Measurements from ENCODE around the gene LRSAM1.

The LRSAM1 gene

DNA sequence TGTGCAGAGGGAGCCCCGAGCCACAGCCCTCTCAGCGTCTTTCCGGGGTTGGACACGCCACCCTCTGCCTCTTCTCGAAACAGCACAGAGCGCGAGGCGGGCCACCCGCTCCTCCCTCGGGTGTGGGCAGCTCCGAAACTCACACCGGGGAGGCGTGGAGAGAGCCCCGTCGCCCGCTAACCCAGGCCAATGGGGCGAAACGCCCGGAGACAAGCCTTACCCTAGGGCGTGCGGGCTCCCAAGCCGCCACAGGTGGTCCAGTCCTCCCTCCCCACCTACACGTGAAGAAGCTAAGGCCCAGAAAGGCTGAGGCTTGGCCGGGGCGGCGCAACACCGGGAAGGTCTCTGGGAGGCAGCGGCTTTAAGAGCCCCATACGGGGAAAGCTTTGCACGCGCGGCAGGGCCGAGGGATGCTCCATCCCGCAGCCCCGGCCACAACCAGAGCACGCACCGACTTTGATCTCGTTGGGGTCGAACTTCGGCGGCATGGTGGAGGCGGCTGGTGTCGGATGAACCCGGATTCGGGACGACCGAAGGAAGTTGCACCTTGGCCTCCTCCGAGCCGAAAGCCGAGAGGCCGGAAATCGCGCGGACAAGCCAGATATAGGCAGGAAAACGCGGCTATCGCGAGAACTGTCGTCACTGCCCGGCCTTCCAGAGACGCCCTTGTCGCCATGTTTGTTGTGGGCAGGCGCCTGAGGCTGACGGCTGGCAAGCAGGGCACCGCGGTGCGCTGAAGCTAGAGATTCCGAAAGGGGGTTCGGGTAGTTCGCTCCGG is at the start of gene LRSAM1, which contains the start of gene RPL12:
Gene LRSAM1, plus strand, starts transcription at position 681 of the 778 bp plus-strand sequence. CDS start 3,018 bp downstream, outside the sequence.
Gene RPL12, minus strand, starts transcription at position 577 of the 778 bp plus-strand sequence. Its CDS starts 89 bp downstream, at position 488.
- peak within 1 kb of the TSS; percentile 92 for H3K4me3 ChIP-seq (ENCODE audit: low read depth, low read length)
- DNase-seq (ENCODE audit: low read depth): peak; percentile 79

DNA sequence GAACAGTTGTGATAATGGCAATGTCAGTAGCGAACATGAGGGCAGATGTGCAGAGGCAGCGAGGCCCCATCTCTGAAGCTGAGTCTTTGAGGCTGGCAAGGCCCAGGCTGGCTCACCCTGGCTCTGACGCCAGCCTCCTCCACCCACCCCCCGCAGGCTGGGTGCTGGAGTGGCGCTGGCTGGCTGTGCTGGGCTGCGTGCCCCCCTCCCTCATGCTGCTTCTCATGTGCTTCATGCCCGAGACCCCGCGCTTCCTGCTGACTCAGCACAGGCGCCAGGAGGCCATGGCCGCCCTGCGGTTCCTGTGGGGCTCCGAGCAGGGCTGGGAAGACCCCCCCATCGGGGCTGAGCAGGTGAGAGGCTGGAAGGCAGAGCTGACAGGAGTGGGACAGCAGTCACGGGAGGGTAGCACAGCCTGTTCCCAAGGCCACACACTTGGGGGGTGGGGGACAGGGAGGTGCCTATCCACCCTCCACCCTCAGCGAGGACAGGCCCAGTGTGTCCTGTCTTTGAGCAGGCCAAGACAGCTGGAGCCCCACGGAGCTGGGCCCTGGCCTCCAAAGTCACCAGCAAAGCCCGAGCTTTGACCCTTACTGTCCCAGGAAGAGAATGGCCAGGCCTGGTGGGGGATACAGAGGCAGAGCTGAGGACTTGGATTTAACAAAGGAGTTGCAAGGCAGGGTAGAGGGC is 48.8 kb upstream of the LRSAM1 start:
- DNase-seq (ENCODE audit: low read depth): no peak
- no peak overlapping the region for H3K4me3 ChIP-seq (ENCODE audit: low read depth, low read length)

DNA sequence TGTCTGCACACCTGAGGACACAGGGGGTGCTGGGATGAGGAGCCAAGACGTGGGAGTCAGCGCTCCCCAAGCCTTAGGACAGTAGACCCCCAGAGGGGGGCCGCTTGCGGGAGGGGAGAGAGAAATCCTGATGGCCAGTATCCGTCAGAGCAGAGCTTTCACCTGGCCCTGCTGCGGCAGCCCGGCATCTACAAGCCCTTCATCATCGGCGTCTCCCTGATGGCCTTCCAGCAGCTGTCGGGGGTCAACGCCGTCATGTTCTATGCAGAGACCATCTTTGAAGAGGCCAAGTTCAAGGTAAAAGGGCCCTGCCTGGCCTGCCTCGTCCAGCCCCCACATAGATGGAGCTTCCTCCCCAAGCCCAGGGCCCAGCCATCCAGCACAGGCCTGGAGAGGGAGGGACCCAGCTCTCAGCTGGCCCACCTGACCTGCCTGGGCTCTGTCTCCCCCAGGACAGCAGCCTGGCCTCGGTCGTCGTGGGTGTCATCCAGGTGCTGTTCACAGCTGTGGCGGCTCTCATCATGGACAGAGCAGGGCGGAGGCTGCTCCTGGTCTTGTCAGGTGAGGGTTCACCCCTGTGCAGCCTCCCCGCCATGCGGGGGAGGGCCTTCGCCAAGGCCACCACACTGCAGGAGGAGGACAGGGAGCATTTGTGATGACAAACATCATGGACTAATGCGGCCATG is 47.7 kb upstream of the LRSAM1 start:
- DNase-seq (ENCODE audit: low read depth): no peak
- no peak overlapping the region for H3K4me3 ChIP-seq (ENCODE audit: low read depth, low read length)

DNA sequence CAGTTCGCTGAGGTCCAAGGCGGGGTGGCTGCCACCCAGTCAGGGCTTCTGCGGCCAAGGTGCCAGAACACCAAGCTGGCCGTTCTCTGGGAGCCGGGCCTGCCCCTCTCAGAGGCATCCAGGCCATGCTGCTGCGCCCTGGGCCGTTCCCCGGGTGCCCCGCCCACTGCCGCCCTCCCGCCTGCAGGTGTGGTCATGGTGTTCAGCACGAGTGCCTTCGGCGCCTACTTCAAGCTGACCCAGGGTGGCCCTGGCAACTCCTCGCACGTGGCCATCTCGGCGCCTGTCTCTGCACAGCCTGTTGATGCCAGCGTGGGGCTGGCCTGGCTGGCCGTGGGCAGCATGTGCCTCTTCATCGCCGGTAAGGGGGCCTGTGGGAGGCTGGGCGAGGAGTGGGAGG is 46.7 kb upstream of the LRSAM1 start:
- no peak for DNase-seq (ENCODE audit: low read depth)
- no peak overlapping the region for H3K4me3 ChIP-seq (ENCODE audit: low read depth, low read length)

DNA sequence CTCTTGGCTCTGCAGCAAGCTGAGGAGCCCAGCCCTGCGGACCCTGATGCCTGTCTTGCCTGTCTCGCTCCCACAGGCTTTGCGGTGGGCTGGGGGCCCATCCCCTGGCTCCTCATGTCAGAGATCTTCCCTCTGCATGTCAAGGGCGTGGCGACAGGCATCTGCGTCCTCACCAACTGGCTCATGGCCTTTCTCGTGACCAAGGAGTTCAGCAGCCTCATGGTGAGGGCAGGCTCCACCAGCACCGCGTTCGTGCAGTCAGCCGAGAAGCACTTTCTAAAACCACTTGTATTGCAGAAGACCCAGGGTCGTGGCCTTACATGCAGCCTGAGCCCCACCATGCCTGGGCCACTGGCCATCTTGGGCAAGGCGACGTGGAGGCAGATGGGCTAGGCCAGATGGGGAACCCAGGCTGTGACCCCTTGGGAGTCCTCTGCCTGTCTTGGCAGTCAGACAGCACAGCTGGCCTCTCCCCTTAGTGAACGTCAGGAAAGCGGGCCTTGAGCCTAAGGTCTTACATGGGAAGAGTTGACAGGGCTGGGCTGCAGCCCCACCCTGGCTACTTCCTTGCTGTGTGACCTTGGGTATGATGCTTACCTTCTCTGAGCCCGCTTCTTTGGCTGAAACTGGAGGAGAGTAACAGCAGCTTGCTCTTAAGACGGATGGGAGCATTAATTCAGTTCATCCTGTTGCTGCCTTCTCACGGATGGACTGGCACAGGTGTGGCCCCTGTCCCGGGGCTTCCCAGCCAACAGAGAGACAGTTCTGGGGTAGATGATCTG is 45.8 kb upstream of the LRSAM1 start:
- no peak for DNase-seq (ENCODE audit: low read depth)
- H3K4me3 ChIP-seq (ENCODE audit: low read depth, low read length): no peak overlapping the region

DNA sequence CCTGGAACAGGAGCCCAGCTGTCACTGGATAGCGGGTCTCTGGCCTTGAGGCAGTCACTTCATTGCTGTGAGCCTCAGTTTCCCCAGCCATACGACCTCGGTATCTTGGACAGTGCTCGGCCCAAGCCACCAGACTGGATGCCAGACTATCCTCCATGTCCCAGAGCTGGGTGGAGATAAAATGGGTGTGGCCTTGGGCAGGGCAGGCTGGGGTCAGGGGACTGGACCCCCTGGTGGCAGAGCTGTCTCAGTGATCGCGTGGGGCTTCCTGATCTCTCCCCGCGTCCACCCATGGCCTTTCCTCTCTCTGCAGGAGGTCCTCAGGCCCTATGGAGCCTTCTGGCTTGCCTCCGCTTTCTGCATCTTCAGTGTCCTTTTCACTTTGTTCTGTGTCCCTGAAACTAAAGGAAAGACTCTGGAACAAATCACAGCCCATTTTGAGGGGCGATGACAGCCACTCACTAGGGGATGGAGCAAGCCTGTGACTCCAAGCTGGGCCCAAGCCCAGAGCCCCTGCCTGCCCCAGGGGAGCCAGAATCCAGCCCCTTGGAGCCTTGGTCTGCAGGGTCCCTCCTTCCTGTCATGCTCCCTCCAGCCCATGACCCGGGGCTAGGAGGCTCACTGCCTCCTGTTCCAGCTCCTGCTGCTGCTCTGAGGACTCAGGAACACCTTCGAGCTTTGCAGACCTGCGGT is 44.4 kb upstream of the LRSAM1 start:
- DNase-seq (ENCODE audit: low read depth): no peak
- H3K4me3 ChIP-seq (ENCODE audit: low read depth, low read length): no peak overlapping the region

DNA sequence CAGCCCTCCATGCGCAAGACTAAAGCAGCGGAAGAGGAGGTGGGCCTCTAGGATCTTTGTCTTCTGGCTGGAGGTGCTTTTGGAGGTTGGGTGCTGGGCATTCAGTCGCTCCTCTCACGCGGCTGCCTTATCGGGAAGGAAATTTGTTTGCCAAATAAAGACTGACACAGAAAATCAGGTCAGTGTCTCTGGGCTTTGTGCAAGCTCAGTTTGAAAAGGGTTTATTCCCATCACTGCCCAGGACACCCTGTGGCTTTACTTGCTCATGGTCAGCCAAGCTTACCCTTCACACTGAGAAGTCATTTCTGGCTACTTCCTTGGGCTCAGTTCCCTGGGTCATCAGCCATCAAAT is 43.8 kb upstream of the LRSAM1 start:
- no peak overlapping the region for H3K4me3 ChIP-seq (ENCODE audit: low read depth, low read length)
- no peak for DNase-seq (ENCODE audit: low read depth)

DNA sequence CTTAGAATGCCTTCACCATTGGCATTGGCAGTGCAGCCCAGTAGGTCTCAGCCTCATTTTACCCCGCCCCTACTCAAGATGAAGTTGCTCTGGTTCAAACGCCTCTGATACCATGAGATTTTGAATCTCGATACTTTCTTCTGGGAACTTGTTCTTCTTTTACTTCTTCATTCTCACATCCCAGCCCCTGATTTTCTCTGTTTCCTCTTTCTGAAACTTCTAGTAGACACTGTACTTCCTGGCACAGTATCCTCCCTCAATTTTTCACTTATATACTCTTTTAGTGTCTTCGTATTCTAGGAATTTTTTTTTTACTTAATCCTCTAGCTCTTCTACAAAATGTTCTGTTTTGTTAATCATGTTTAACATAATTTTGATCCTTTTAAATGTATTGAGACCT is 40.2 kb upstream of the LRSAM1 start:
- no peak overlapping the region for H3K4me3 ChIP-seq (ENCODE audit: low read depth, low read length)

DNA sequence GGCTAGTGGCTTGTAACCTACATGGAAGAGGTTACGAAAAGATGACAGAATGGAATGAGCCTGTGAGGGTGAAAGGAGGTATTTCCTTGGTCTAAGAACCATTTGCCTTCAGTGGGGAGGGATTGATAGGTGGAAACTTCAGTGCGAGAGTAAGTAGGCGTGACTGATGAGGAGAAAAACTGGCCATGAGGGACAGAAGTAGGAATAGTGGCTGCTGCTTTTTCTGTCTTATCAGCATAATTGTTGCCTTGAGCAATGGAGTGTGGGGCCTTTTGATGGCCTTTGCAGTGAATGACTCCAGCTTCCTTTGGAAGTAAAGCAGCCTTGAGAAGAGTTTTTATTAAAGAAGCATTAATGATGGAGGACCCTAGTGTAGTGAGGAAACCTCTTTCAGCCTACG is 36.2 kb upstream of the LRSAM1 start:
- no peak overlapping the region for H3K4me3 ChIP-seq (ENCODE audit: low read depth, low read length)
- no peak for DNase-seq (ENCODE audit: low read depth)

More for the DNA sequence above, 40.2 kb upstream of the LRSAM1 start:
- DNase-seq (ENCODE audit: low read depth): no peak

DNA sequence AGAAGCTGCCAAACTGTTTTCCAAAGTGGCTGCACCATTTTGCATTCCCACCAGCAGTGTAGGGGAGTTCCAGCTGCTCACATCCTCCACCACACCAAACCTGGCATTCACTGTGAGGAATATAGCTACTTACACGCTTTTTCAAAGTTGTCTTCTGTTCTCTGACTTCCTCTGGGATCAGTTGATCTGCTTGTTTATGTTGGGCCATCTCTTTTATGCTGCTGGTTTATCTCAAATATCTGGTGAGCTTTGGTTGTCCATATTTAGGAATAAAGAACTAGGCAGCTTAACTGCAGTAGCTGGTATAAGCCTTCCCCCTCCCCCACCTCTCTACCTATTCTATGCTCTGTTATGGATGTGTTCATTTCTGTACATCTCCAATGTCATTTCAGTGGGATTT is 35.7 kb upstream of the LRSAM1 start:
- DNase-seq (ENCODE audit: low read depth): no peak
- no peak overlapping the region for H3K4me3 ChIP-seq (ENCODE audit: low read depth, low read length)

DNA sequence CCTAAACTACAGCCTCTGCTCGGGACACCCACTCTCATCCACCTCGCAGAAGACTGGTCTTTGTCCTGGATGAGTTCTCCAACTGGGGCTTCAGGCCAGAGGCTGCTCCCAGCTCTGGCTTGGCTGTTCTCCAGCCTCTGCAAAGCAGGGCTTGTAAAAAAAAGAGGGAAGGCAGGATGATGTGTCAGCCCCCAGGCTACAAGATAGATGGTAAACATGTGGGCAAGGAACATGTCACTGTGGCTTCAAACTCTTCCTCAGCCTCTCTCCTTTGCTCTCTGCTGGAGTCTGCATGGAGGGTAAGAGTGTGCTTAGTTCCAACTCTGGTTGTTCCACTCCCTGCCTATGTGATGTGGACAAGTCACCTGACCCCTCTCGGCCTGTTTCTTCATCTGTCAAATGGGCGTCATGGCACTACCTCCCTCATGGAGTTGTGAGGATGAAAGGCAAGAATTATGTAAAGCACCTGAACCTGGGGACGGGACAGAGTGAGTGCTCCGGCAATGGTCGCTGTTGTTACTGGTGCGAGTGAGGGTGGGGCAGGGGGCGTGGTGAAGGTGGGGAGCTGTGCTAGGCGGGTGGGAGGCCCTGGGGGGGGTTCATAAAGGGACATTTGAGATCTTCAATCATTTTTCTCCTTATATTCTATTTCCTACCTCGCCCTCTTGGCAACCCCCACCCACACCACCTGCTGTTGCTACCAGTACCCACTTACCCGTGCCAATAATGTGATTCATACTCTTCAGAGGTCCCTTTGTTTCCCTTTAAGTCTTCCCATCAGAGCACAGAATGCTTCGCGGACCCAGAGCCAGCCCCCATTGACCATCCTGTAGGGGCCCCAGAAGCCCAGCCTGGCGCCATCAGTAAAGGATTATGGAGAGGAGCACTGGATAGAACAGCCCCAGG is 33.9 kb upstream of the LRSAM1 start:
- no peak for DNase-seq (ENCODE audit: low read depth)
- H3K4me3 ChIP-seq (ENCODE audit: low read depth, low read length): no peak overlapping the region

DNA sequence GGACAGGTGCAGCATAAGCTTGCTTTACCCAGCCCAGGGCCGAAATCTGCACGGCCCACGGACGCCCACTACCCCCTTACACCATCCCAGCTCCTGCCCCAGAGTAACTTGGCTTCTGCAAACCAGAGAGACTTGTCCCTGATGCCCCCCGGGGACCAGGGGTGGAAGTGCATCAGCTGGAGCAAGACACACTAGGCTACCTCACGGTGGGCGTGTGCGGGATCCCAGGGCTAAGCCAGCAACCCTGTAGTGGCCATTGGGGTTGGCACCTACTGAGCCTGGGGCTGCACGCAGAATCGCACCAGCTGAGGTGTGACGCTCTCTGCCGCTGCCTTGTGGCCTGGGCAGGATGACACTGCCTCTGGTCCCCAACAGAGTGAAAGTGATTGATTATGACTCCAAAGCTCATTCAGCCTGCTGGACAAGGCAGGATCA is 33.3 kb upstream of the LRSAM1 start:
- no peak overlapping the region for H3K4me3 ChIP-seq (ENCODE audit: low read depth, low read length)
- DNase-seq (ENCODE audit: low read depth): no peak

DNA sequence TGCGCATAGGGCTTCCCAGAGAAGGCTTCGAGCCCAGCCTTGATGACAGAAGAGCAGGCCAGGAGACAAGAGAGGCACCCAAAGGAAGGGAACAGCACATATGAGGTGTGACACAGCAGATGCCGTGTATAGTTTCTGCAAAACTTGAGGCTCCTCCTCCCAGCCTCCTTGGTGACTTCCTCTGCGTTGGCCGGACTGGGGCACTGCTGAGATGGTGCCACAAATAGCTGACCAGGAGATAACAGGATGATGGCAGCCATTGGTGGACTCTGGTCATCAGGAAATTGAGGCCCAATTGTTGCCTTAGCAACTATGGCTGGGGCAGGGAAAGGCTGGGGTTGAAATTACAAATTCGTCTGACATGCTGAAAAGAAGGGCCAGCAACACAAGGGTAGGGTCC is 32.0 kb upstream of the LRSAM1 start:
- H3K4me3 ChIP-seq (ENCODE audit: low read depth, low read length): no peak overlapping the region
- no peak for DNase-seq (ENCODE audit: low read depth)

DNA sequence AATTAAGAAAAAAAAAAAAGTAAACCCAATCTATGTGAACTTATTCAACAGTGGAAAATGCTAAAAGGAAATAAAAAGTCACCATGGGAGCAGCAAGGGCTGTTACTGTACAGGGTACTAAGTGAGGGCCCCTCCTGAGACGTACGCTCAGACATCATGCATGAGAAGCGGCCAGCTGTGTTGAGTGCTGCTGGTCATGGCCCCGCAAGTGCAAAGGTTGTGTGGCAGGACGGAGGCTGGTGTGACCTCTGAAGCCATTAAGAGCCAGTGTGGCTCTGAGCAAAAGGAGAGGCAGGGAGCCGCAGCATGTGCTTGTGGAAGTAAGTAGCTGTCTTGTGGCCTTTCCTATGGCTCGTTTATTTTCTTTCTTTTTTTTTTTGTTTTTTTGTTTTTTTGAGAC is 30.3 kb upstream of the LRSAM1 start:
- no peak overlapping the region for H3K4me3 ChIP-seq (ENCODE audit: low read depth, low read length)
- DNase-seq (ENCODE audit: low read depth): no peak

DNA sequence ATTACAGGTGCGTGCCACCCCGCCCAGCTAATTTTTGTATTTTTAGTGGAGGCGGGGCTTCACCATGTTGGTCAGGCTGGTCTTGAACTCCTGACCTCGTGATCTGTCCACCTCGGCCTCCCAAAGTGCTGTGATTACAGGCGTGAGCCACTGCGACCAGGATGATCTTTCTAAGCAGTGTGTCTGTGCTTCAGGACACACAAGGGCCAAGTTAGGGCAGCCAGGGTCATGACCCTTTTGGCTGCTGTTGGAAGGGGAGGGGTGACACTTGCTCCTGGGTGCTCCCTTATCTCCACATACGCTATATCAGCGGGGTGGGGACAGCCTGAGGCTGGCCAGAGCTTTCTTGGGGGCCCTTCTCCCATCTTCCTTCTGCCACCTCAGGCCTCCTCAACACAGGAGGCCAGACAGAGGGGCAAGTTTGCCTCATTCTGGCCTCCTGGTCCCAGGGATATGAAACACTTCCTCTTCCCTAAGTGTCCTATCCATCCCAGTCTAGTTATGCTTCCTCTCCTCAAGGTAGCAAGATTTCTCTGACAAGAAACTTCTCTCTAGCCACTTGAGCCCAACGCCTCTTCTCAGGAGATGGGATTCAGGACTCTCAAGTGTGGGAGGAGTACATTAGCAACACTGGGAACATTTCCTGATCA is 29.1 kb upstream of the LRSAM1 start:
- DNase-seq (ENCODE audit: low read depth): no peak
- H3K4me3 ChIP-seq (ENCODE audit: low read depth, low read length): no peak overlapping the region

DNA sequence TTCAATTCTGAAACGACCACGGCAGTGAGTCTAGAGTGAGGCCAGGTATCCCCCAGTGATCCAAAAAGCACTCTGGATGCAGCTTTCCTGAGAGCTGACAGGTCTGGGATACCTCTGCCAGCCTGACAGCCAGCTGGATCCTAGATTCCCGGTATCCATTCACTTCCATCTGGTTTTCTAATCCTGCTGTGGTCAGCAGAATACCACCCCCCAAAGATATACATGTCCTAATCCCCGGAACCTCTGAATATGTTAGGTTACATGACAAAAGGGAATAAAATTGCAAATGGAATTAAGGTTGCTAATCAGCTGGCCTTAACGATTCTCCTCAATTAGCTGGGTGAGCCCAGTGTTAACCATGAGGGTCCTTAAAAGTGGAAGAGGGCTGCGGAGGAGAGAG is 28.5 kb upstream of the LRSAM1 start:
- DNase-seq (ENCODE audit: low read depth): no peak
- H3K4me3 ChIP-seq (ENCODE audit: low read depth, low read length): peak overlapping the region; percentile 95

DNA sequence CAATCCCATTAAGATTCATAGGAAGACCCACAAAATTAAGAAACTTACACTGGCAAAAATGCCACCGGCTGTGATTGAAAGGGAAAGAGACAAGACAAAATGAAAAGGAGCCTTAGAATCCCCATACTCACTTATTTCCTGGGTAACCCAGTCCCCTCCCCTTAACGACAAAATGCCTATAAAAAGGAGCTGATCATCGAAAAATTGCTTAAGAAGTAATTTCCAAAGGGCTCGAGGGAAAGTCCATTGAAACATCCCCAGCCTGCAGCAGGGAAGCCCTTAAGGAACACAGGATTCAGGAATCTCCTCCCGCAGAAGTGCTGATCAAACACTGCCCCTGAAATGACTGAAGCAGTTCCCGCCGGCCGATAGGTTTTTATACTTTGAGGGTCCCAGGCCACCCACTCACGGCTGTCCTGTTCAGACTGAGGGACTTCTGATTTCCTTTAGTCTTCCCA is 27.8 kb upstream of the LRSAM1 start:
- DNase-seq (ENCODE audit: low read depth): no peak
- H3K4me3 ChIP-seq (ENCODE audit: low read depth, low read length): peak overlapping the region; percentile 95
